ENCODE results near the gene UBE2H.
A peak's percentile ranks its signal among the peaks of the same experiment; 100 is the strongest.

The UBE2H gene

GRCh38 chr7:129949292-129950133, 3.2 kb downstream of the UBE2H start:
- no peak for DNase-seq (ENCODE audit: extremely low spot score)
- ChIA-PET CTCF (no interaction called here), POLR2A (interaction anchor here (1.1 kb wide), 1 partner anchor 338 kb away, joined by 3 read pairs; the partner anchor contains the start of gene NRF1)
- TF ChIP-seq CTBP1 (IDR thresholded peaks at IDR 0.05; ENCODE audit: borderline replicate concordance) (no peak), ELF4 (IDR thresholded peaks at IDR 0.05) (no peak), SUZ12 (IDR thresholded peaks at IDR 0.05) (no peak), FOXM1 (IDR thresholded peaks at IDR 0.05; ENCODE audit: borderline replicate concordance) (peak; percentile 53; the same call in 1 of the 2 replicates), PKNOX1 (IDR thresholded peaks at IDR 0.05) (peak; percentile 83), ZNF384 (IDR thresholded peaks at IDR 0.05) (no peak)

- POLR2A ChIA-PET = interaction anchor here (1.1 kb wide), 1 partner anchor 337 kb away, joined by 3 read pairs; the partner anchor contains the start of gene NRF1
- peak; percentile 82 for DNase-seq (ENCODE audit: extremely low spot score)
- CTCF ChIA-PET = no interaction called here
- TF ChIP-seq PKNOX1 (IDR thresholded peaks at IDR 0.05) (no peak; the same call in 1 of the 2 replicates), NFRKB (IDR thresholded peaks at IDR 0.05) (no peak), FOXK2 (IDR thresholded peaks at IDR 0.05) (peak; percentile 86; the same call in 1 of the 2 replicates), L3MBTL2 (conservative IDR thresholded peaks at IDR 0.05) (no peak), HDGF (IDR thresholded peaks at IDR 0.05; ENCODE audit: borderline replicate concordance) (no peak), ELF4 (IDR thresholded peaks at IDR 0.05) (peak; percentile 63), BHLHE40 (IDR thresholded peaks at IDR 0.05; ENCODE audit: borderline replicate concordance) (no peak), FOXA1 (IDR thresholded peaks at IDR 0.05) (no peak), SP1 (IDR thresholded peaks at IDR 0.05) (no peak)
These were observed 3.9 kb downstream of the UBE2H start for GRCh38 chr7:129948877-129949291.

- POLR2A ChIA-PET = no interaction called here
- CTCF ChIA-PET = no interaction called here
- no peak for TF ChIP-seq BHLHE40 (IDR thresholded peaks at IDR 0.05; ENCODE audit: borderline replicate concordance)
- TF ChIP-seq FOXM1 (IDR thresholded peaks at IDR 0.05; ENCODE audit: borderline replicate concordance) = no peak
- no peak for TF ChIP-seq NFRKB (IDR thresholded peaks at IDR 0.05)
- no peak for TF ChIP-seq ZNF384 (IDR thresholded peaks at IDR 0.05)
- TF ChIP-seq PKNOX1 (IDR thresholded peaks at IDR 0.05) = no peak
- no peak for TF ChIP-seq HDGF (IDR thresholded peaks at IDR 0.05; ENCODE audit: borderline replicate concordance)
- TF ChIP-seq CTBP1 (IDR thresholded peaks at IDR 0.05; ENCODE audit: borderline replicate concordance) = no peak
- no peak for TF ChIP-seq ARNT (IDR thresholded peaks at IDR 0.05)
- DNase-seq (ENCODE audit: extremely low spot score) = no peak
These were observed 4.4 kb downstream of the UBE2H start for GRCh38 chr7:129948338-129948737.

GRCh38 chr7:129947701-129948100, 5.1 kb downstream of the UBE2H start:
- ChIA-PET POLR2A (no interaction called here), CTCF (no interaction called here)
- no peak for TF ChIP-seq TARDBP (IDR thresholded peaks at IDR 0.05)
- TF ChIP-seq HDGF (IDR thresholded peaks at IDR 0.05; ENCODE audit: borderline replicate concordance) = no peak
- no peak for TF ChIP-seq FOXM1 (IDR thresholded peaks at IDR 0.05; ENCODE audit: borderline replicate concordance)
- TF ChIP-seq BHLHE40 (IDR thresholded peaks at IDR 0.05; ENCODE audit: borderline replicate concordance) = no peak
- TF ChIP-seq ZNF384 (IDR thresholded peaks at IDR 0.05) = no peak
- TF ChIP-seq L3MBTL2 (conservative IDR thresholded peaks at IDR 0.05) = no peak
- TF ChIP-seq FOXA1 (IDR thresholded peaks at IDR 0.05) = no peak
- no peak for TF ChIP-seq ARNT (IDR thresholded peaks at IDR 0.05)
- no peak for TF ChIP-seq FOXK2 (IDR thresholded peaks at IDR 0.05)
- TF ChIP-seq SP1 (IDR thresholded peaks at IDR 0.05) = no peak
- no peak for TF ChIP-seq NFRKB (IDR thresholded peaks at IDR 0.05)
- DNase-seq (ENCODE audit: extremely low spot score) = no peak

- TF ChIP-seq PKNOX1 (IDR thresholded peaks at IDR 0.05) = no peak
- no peak for TF ChIP-seq L3MBTL2 (conservative IDR thresholded peaks at IDR 0.05)
- no peak for TF ChIP-seq CTBP1 (IDR thresholded peaks at IDR 0.05; ENCODE audit: borderline replicate concordance)
- TF ChIP-seq SP1 (IDR thresholded peaks at IDR 0.05) = no peak
- TF ChIP-seq TARDBP (IDR thresholded peaks at IDR 0.05) = no peak
- TF ChIP-seq HDGF (IDR thresholded peaks at IDR 0.05; ENCODE audit: borderline replicate concordance) = no peak
- ChIA-PET CTCF (no interaction called here), POLR2A (no interaction called here)
- no peak for DNase-seq (ENCODE audit: extremely low spot score)
These were observed 5.7 kb downstream of the UBE2H start for GRCh38 chr7:129947049-129947448.

- no peak for DNase-seq (ENCODE audit: extremely low spot score)
- TF ChIP-seq HDGF (IDR thresholded peaks at IDR 0.05; ENCODE audit: borderline replicate concordance) = no peak
- no peak for TF ChIP-seq SP1 (IDR thresholded peaks at IDR 0.05)
- TF ChIP-seq ELF4 (IDR thresholded peaks at IDR 0.05) = no peak
- TF ChIP-seq PKNOX1 (IDR thresholded peaks at IDR 0.05) = no peak
- TF ChIP-seq SUZ12 (IDR thresholded peaks at IDR 0.05) = no peak
- TF ChIP-seq FOXM1 (IDR thresholded peaks at IDR 0.05; ENCODE audit: borderline replicate concordance) = no peak
- no peak for TF ChIP-seq TARDBP (IDR thresholded peaks at IDR 0.05)
- TF ChIP-seq FOXK2 (IDR thresholded peaks at IDR 0.05) = no peak
- no peak for TF ChIP-seq ARNT (IDR thresholded peaks at IDR 0.05)
- POLR2A ChIA-PET = no interaction called here
- CTCF ChIA-PET = no interaction called here
These were observed 6.5 kb downstream of the UBE2H start for GRCh38 chr7:129946282-129946681.
